H1 (cell line): ENCODE measurements around the gene DYSF. TPM values are rescaled to one million over a fixed set of nuclear protein-coding genes. Genes with fewer than 3 reads are reported as not detected.

ENCODE experiments used
- CHD2 ChIP-seq: IDR thresholded peaks from 2 replicates; pipeline ENCODE4 v1.6.1; 2012; ENCODE audit warnings: low read length, improper control_type of control experiment
- PHF8 ChIP-seq: fragments of 200-600 bp; sonication (generic); conservative IDR thresholded peaks from 2 replicates; pipeline ENCODE4 v1.7.1; 2012; ENCODE audit warnings: low read depth, mild to moderate bottlenecking, inconsistent platforms, low read length, moderate library complexity
- polyA plus RNA-seq, 7 experiments: library from polyadenylated mRNA; depleted of rRNA in 3 of 7; stranded (reverse) in 5 of 7; unstranded in 2 of 7; fragments of >200 nt in 5 of 7; fragments of 200-250 nt in 2 of 7; gene quantifications; 1 replicate in 5 of 7; 2 replicates in 1 of 7; 4 replicates in 1 of 7; pipeline versions ENCODE4 v1.2.1 to v1.2.3, GENCODE V29; 2011 to 2013; ENCODE audit warnings: missing spikeins in 2 of 7, mixed read lengths in 2 of 7
- total RNA-seq: library from RNA; stranded (reverse); fragmentation: NEBNext Ultra II Directional; extraction: Animal tissue kit (Norgen Biotek cat#: 25700); gene quantifications from 2 replicates; pipeline ENCODE4 v1.2.1, GENCODE V29; 2021

DYSF gene
- total and polyA plus RNA-seq, 2 of the 8 experiments (the other 6 are each of a cell fraction or from before 2014, with no cell fraction given): 5.8 to 7.1 TPM

- TF ChIP-seq CHD2 (no peak), PHF8 (no peak)
Observed at GRCh38 chr2:71605173-71605641, 151.8 kb downstream of the DYSF start (continued).
